ENCODE measurements around the gene LAMA2.
"Not testable (repeated sequence)": the region's sequence is repeated elsewhere in the genome, so short reads cannot be mapped to it uniquely, and the experiment has no call there.

The LAMA2 gene

GRCh38 chr6:129084406-129084805 is 201.5 kb downstream of the LAMA2 start:
- no peak for DNase-seq (ENCODE audit: low read depth, low spot score)

DNA sequence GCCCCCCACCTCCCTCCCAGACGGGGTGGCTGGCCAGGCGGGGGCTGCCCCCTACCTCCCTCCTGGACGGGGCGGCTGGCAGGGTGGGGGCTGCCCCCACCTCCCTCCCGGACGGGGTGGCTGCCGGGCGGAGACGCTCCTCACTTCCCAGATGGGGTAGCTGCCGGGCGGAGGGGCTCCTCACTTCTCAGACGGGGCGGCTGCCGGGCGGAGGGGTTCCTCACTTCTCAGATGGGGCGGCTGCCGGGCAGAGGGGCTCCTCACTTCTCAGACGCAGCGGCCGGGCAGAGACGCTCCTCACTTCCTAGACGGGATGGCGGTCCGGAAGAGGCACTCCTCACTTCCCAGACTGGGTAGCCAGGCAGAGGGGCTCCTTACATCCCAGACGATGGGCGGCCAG is 205.5 kb downstream of the LAMA2 start:
- not testable (repeated sequence) for DNase-seq (ENCODE audit: low read depth, low spot score)

DNA sequence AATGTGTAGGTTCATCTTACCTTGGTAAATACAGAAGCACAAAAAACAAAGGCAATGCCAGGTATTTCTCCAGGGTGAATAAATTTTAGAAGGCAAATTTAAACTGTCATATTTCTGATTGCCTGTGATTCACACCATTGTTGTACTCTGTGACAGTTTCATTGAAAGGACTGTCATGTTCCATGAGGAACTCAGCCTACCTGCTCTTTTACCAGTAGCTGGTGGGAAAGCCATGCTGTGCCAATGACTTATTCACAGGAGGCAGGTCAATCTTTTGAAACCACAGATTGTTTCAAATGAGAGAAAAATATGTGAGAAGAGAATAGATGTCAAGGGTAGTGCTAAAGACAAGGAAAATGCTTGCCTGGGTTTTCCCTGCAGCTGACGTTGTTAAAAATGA is 206.4 kb downstream of the LAMA2 start:
- DNase-seq (ENCODE audit: low read depth, low spot score) = no peak

DNA sequence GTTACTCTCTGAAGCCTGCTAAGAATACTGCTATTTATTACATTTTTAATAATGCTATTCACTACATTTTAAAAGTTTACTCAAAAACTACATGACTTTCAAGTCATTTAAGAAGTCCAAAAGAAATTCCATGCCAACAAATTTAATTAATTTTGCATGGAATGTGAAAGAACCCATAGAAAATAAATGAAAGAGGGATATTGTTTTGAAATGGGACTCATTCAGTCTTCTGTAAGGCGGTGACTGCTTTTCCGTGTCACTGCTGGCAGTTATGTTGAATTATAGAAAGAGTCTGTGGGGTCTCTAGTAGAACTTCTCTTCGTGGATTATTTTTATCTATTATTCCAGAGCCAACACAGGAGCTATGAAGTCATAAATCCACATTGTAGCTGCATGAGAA is 211.2 kb downstream of the LAMA2 start:
- DNase-seq (ENCODE audit: low read depth, low spot score) = no peak

- DNase-seq (ENCODE audit: low read depth, low spot score) = no peak
Observed at GRCh38 chr6:129096651-129097290, 213.8 kb downstream of the LAMA2 start.

GRCh38 chr6:129098061-129098553 is 215.2 kb downstream of the LAMA2 start:
- DNase-seq (ENCODE audit: low read depth, low spot score) = no peak

GRCh38 chr6:129099696-129100095 is 216.8 kb downstream of the LAMA2 start:
- no peak for DNase-seq (ENCODE audit: low read depth, low spot score)

DNA sequence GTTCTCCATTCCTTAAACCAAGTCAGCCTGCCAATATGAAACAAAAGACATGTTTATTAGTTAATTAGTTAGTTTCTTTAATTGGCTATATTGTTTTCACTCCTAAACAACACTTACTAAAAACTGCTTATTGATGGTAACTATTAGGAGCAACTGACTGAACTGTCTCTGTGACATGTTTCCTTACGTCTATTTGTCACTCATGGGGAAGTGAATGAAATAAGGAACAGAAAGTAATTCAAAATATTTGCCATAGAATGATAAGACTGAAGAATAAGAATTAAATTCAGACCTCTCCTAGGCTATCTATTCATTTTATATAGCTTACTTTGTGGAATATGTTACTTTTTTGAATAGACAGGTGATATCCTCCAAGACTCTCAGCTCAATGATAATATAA is 217.2 kb downstream of the LAMA2 start:
- DNase-seq (ENCODE audit: low read depth, low spot score) = no peak

- DNase-seq (ENCODE audit: low read depth, low spot score) = no peak
Observed at GRCh38 chr6:129102741-129103140, 219.8 kb downstream of the LAMA2 start.

- DNase-seq (ENCODE audit: low read depth, low spot score) = no peak
Observed at GRCh38 chr6:129104131-129104530, 221.2 kb downstream of the LAMA2 start.

GRCh38 chr6:129104560-129104959 is 221.6 kb downstream of the LAMA2 start:
- no peak for DNase-seq (ENCODE audit: low read depth, low spot score)

- peak; percentile 58 for DNase-seq (ENCODE audit: low read depth, low spot score)
Observed at GRCh38 chr6:129105035-129105434, 222.1 kb downstream of the LAMA2 start.

GRCh38 chr6:129105793-129106192 is 222.9 kb downstream of the LAMA2 start:
- no peak for DNase-seq (ENCODE audit: low read depth, low spot score)

DNA sequence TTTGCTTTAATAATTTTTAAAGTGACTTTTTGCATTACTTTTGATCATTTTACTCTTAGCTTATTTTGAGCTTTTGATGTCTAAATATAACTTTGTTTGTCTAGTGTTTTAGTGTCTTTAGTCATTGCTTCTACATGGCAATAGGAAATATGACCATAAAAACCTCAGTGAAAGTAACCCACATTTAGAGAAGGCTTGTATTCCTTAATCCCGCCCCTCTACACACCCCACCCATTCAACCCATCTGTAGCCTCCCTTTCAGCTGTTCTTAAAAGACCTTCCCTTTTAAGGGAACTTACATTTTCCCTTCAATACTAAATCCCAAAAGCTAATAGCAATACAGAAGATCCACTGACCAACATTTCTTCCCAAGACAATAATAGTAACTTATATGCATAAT is 225.4 kb downstream of the LAMA2 start:
- DNase-seq (ENCODE audit: low read depth, low spot score) = no peak

GRCh38 chr6:129110690-129111343 is 227.9 kb downstream of the LAMA2 start:
- no peak for DNase-seq (ENCODE audit: low read depth, low spot score)

DNA sequence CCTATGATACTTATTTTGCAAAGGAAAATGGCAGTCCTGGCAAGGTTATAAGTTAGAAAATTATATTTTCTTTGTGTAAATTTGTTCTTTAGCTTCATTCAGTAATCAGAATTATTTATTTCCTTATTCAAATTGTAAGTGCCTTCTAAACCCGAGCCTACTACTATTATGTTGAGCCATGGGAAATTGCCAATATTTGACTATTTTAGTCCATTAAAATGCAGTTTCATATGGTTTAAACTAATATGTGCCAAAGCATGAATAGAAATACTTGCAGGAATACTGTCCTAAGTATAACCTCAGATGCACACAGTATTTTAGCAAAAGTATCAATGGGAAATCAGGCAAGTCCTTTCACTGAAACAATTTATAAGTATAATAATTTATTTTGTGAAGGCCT is 228.4 kb downstream of the LAMA2 start:
- DNase-seq (ENCODE audit: low read depth, low spot score) = no peak

DNA sequence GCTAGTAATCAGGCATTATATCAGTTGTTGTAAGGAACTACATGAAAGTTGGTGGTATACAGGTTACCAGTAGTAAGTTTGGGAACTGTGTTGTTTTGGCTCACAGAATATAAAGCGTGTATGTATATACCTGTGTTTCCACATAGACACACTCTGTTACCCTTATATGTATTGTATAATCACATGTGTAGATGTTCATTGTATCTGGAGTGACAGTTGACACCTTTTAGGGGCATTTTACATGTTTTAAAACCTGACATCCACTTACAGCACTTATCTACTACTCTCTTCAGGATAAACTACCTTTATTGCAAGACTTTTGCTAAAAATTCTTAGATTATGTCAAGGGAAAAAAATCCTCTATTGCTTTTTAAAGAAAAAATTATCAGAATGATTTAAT is 228.9 kb downstream of the LAMA2 start:
- no peak for DNase-seq (ENCODE audit: low read depth, low spot score)

GRCh38 chr6:129112591-129112990 is 229.7 kb downstream of the LAMA2 start:
- DNase-seq (ENCODE audit: low read depth, low spot score) = no peak

DNA sequence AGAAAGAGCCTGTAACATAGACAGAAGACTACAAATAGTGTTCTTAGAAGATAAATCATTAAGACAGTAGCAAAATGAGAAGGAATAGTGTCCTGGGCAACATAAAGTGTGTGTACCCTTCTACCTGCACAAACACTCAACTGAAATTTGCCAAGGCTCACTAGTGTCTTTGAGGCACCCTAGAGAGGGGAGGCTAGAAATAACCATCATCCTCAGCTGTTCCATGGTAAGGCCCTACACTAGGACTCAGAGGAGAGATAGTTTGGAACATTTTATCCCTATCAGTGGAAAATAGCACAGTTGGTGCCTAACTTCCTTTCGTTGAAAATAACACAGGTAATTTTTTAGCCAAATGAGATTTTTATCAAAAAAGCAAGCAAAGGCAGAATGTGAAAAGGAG is 230.7 kb downstream of the LAMA2 start:
- no peak for DNase-seq (ENCODE audit: low read depth, low spot score)

- no peak for DNase-seq (ENCODE audit: low read depth, low spot score)
Observed at GRCh38 chr6:129114636-129115391, 231.9 kb downstream of the LAMA2 start.

GRCh38 chr6:129115471-129115870 is 232.5 kb downstream of the LAMA2 start:
- DNase-seq (ENCODE audit: low read depth, low spot score) = no peak

DNA sequence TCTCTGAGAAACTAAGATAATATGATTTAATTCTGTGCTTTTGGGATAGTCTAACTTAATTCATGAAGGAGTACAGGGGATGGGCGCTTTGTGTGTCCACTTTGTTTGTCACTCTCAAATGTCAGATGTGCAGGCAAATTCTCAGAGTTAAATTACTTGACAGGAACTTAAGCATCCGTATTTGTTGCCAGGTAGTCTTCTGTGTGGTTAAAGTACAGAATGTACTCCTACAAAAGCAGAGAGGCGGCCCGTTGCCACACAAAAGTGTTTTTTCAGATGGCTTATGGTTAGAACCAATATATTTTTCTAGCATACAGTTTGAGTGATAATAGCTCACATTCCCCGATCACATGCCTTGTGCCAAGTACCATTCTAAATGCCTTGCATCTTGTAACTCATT is 234.4 kb downstream of the LAMA2 start:
- no peak for DNase-seq (ENCODE audit: low read depth, low spot score)
